ENCODE measurements around the gene MLF1. TPM values are rescaled to one million over a fixed set of nuclear protein-coding genes. Genes with fewer than 3 reads are reported as not detected.

Gene MLF1
- total RNA-seq (2021): 20.4 and 22.1 TPM in 2 replicates
- long read RNA-seq, transcript MLF1-210 (8 exons, 1,247 nt): minor isoform, 6 of 175 reads
- long read RNA-seq, transcript MLF1-202 (7 exons, 2,222 nt): minor isoform, 30 of 175 reads
- long read RNA-seq, transcript MLF1-201 (7 exons, 2,203 nt): major isoform, 118 of 175 reads
- long read RNA-seq, partial matches to known transcripts: 1 of 175 reads
- long read RNA-seq, other reads (novel, unspliced or antisense): 16 of 175 reads

DNA sequence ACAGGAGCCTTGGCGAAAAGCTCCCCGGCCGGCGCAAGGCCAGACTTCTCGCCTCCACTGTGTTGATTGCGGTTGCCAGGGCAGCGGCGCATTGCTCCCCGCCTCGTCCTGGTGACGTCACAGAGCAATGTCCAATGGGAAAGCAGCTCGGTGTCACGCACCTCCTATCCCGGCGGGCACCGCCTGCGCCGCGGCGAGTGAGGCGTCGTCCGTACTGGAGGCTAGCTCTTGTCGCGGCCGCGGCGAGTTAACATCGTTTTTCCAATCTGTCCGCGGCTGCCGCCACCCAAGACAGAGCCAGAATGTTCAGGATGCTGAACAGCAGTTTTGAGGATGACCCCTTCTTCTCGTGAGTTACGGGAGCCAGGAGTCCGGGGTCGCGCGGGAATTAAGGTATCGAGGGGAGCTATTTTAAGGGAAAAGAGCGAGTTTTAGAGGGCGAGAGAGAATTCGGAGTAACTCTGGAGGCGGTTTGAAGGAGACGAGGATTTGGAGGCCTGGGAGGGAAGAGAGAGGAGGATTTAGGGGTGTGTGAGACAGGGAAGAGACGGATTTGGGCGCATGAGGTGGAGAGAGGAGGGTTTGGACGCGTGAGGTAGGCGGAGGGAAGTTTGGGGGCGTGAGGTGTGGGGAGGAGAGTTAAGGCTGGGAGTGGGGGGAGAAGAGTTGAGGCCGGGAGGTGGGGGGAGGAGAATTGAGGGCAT, at the start of gene MLF1:
TSS of gene MLF1 (plus strand) at position 196 of the 704 bp plus-strand sequence. CDS start at position 303, 107 bp downstream.
- Histone ChIP-seq H3K23ac (ENCODE audit: insufficient read length, low read depth, low read length) (no peak within 1 kb of the TSS), H4K91ac (ENCODE audit: insufficient read length, low read depth, low read length) (no peak within 1 kb of the TSS), H3K4ac (ENCODE audit: low read depth, low read length) (no peak within 1 kb of the TSS; the same call in 1 of the 2 replicates), H2AFZ (ENCODE audit: low read length) (no peak within 1 kb of the TSS), H4K20me1 (ENCODE audit: control insufficient read depth, insufficient read depth, insufficient read length) (no peaks in the 10 kb centered on the region), H3K27ac (ENCODE audit: insufficient read length, low read depth, low read length) (no peak within 1 kb of the TSS), H3K56ac (ENCODE audit: insufficient read length, low read depth, low read length) (no peak within 1 kb of the TSS), H3K4me1 (ENCODE audit: insufficient read depth, low read length) (no peaks in the 10 kb centered on the region; the same call in 1 of the 2 replicates), H3K9ac (ENCODE audit: extremely low read depth, insufficient read length, low read length) (peak within 1 kb of the TSS; percentile 38), H2AK5ac (ENCODE audit: insufficient read length, low read length) (no peak within 1 kb of the TSS), H3K9me3 (ENCODE audit: control insufficient read depth, low read depth, low read length) (no peaks in the 10 kb centered on the region), H3K23me2 (ENCODE audit: insufficient read length, low read depth, low read length, poor library complexity, severe bottlenecking) (peaks cover 11% of the 10 kb centered on the region), H2BK120ac (ENCODE audit: low read depth, low read length, poor library complexity, severe bottlenecking) (peak within 1 kb of the TSS; percentile 94), H2BK5ac (ENCODE audit: insufficient read length, low read length) (no peak within 1 kb of the TSS), H3K79me2 (ENCODE audit: insufficient read depth, low read length) (no peaks in the 10 kb centered on the region), H3K79me1 (ENCODE audit: insufficient read depth, low read depth, low read length, poor library complexity, severe bottlenecking) (no peaks in the 10 kb centered on the region), H3K18ac (ENCODE audit: insufficient read length, low read depth, low read length) (peak within 1 kb of the TSS; percentile 76), H2BK12ac (ENCODE audit: insufficient read length, low read depth, low read length) (no peak within 1 kb of the TSS), H4K5ac (ENCODE audit: insufficient read length, low read depth, low read length) (no peak within 1 kb of the TSS), H4K8ac (replicated peaks; ENCODE audit: insufficient read length, low read depth, low read length) (no peak within 1 kb of the TSS), H2BK15ac (ENCODE audit: low read depth, low read length) (no peak within 1 kb of the TSS), H2BK20ac (ENCODE audit: low read depth, low read length, poor library complexity, severe bottlenecking) (no peak within 1 kb of the TSS), H3K4me2 (ENCODE audit: insufficient read depth, insufficient read length, low read length) (peak within 1 kb of the TSS; percentile 54), H3T11ph (ENCODE audit: low read length) (no peak within 1 kb of the TSS), H3K14ac (ENCODE audit: insufficient read depth, low read length) (peak within 1 kb of the TSS; percentile 87), H3K27me3 (ENCODE audit: insufficient read depth, low read length) (no peaks in the 10 kb centered on the region)
- Mint-ChIP-seq H3K4me3 (peak within 1 kb of the TSS; percentile 86 to 97), H3K36me3 (ENCODE audit: insufficient read depth in 1 of 3, low read depth in 3 of 3) (no peaks in the 10 kb centered on the region; a peak in 1 of 7 replicates), H3K27me3 (ENCODE audit: low read depth) (peaks cover 34% of the 10 kb centered on the region), H3K9me3 (peaks cover 0 to 4% of the 10 kb centered on the region in 2 experiments; a peak in 1 of 5 replicates), H3K27ac (peak within 1 kb of the TSS in 2 of 3 experiments; percentile 97; a peak in 3 of 7 replicates), H3K4me1 (peaks cover 9 to 16% of the 10 kb centered on the region in 2 experiments)
- DNase-seq: peak; percentile 97
- WGBS (ENCODE audit: extremely low coverage, insufficient read length, low lambda C conversion rate): no CpG with 5 or more reads among the region's 51 CpGs
- TF ChIP-seq CTCF (conservative IDR thresholded peaks at IDR 0.05): no peak
